GM10847 (cell line): Measurements from ENCODE around the gene BCDIN3D.

ENCODE experiments used
- POLR2A ChIP-seq: IDR thresholded peaks from 2 replicates; pipeline ENCODE4 v1.6.1; 2011; ENCODE audit not compliant: insufficient read length; ENCODE audit errors: extremely low read depth

Gene BCDIN3D

GRCh38 chr12:49800421-49801140 lies 42.3 kb downstream of the BCDIN3D start:
- TF ChIP-seq POLR2A: no peak

DNA sequence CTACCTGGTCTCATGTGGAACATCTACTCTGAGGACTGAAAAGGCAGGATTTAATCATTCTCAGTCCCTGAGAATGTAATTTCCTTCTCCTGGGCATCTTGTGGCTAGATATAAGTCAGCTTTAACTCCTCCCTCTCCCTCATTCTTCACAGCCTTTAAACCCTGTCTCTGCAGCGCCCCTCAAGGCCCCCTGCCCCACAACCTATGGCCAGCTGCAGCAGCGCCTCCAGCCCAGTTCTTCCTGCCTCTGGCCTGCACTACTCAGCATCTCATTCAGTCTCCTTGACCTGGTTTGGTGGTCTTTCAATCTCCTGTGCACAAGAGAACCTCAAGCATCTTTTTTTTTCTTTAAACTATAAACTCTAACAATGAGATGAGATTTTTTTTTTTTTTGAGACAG lies 44.0 kb downstream of the BCDIN3D start:
- no peak for TF ChIP-seq POLR2A

GRCh38 chr12:49798248-49798647 lies 44.7 kb downstream of the BCDIN3D start:
- TF ChIP-seq POLR2A: no peak

- TF ChIP-seq POLR2A: no peak
These were observed 45.5 kb downstream of the BCDIN3D start for GRCh38 chr12:49797449-49797776.

GRCh38 chr12:49796606-49797448 lies 46.1 kb downstream of the BCDIN3D start:
- no peak for TF ChIP-seq POLR2A

DNA sequence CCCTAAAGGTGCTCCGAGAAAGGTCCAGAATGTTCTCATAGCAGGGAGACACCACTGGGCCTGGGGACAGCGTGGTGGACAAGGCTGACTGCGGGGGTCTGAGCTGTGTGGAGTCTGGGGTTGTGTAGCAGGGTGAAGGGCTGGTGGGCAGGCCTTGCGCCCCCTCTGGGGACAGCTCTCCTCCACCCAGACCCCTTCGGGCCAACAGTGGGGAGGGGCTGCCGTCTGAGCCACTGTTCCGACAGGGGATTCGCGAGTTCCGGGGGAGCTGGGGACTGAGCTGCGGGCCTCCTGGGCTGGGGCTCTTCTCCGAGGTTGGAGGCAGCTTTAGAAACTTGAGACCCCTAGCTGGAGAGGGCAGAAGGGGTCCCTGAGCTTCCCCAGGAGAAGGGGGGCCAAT lies 46.8 kb downstream of the BCDIN3D start:
- no peak for TF ChIP-seq POLR2A

DNA sequence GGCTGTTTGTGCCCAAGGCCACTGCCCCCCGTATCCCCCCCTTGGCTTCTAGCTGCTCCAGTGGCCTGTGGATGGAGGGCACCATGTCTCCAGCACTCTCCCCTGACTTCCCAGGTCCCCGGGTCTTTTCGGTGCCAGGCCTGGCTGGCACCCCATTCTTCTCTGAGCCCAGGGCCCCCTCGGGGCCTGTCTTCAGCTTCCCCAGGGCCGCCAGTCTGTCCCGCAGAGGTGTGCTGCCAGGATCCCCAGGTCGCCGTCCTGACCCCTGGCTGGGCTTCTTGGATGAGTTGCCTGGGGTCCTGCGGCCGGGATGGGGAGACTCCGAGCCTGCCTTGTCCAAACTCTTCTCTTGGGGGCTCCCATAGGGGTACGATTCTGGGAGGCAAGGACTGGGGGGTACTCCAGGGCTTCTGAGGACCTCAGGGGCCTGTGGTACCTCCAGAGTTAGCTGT lies 47.2 kb downstream of the BCDIN3D start:
- TF ChIP-seq POLR2A: no peak

DNA sequence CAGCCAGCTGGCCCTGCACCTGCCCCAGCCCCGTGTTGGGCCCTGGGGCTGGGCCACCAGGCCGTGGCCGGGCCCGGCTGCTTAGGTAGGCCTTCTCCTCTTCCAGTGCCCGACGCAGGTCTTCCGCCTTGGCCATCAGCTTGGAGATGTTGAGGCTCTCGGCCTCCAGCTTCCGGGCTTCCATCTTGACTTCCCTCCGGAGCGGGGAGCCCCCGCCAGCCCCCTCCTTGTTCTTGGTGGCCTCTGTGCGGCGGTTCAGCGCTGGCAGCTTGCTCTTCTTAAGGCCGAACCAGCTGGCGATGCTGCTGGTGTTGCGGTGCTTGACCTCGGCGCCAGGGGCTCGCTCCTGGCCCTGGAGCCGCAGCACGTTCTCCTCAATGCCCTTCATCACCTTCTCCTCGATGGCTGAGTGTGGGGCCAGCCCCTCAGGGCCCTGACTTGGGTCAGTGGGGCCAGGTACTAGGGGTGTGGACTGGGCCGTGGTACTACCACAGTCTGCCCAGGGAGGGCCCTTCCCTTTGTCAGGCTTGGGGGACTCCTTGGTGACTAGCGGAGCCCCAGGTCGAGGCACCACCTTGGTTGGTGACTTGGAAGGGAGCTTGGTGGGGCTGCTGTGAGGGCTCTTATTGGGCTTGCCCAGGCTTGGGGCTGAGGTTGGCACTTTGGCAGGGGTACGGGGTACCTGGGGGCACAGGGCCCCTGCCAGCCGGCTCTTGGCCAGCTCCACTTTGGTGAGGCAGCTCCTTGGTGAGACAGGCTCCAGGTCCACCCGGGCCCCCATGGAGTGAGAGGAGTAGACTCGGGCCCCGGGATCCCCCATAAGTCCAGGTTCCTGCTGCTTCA lies 47.9 kb downstream of the BCDIN3D start:
- TF ChIP-seq POLR2A: no peak

- TF ChIP-seq POLR2A: no peak
These were observed 48.9 kb downstream of the BCDIN3D start for GRCh38 chr12:49794021-49794420.

DNA sequence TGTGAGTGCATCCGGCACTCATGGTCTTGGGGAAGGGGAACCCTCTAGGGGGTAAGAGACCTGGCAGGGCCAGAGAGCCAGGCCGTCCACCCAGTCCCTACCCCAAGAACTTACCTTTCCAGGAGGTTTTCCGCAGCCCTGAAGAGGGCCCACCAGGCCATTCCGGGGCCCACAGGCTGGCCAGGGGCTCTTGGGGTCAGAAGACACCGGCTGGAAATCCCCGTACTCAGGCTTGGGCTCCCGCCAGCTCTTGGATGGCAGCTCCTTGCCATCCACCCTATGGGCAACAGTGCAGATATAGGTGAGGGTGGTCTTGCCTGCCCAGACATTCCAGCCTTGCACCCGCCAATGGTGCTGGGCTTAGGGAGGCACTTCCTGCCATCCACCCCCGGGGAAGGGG lies 49.3 kb downstream of the BCDIN3D start:
- TF ChIP-seq POLR2A: no peak

DNA sequence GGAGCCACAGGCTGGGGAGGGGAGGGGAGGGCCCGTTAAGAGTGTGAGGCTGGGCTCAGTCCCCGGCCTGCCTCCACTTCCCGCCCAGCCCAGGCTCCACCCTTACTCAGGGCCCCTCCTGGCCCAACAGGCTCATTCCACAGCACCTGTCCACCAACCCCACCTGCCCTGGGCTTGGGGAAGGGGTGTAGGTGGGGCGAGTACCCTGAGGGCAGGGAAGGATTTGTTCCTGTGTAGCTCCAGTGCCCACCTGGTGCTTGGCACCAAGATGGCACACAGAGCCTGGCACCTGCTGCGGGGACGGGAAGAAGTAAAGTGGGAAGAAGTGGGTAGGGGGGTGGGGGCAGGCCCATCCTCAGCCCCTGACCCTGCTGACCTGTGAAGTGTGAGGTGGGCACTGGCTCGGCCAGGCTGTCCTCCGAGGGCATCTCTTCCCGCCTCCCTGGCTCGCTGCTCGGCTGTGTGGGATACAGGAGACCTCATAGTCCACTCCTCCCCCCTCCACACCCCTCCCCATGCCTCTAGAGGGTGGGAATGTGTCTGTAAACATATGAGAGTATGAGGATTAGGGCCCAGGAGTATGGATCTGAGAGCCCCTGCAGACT lies 49.8 kb downstream of the BCDIN3D start:
- no peak for TF ChIP-seq POLR2A

GRCh38 chr12:49792181-49792970 lies 50.5 kb downstream of the BCDIN3D start:
- TF ChIP-seq POLR2A: no peak

- no peak for TF ChIP-seq POLR2A
These were observed 51.2 kb downstream of the BCDIN3D start for GRCh38 chr12:49791700-49792099.

GRCh38 chr12:49790741-49791555 lies 52.0 kb downstream of the BCDIN3D start:
- TF ChIP-seq POLR2A: no peak
